Measurements from ENCODE around the gene GPLD1. TPM values are rescaled to one million over a fixed set of nuclear protein-coding genes. Genes with fewer than 3 reads are reported as not detected.

Gene GPLD1
- total and polyA plus RNA-seq, 2 experiments from 2014 or later: 2.8 to 5.0 TPM

DNA sequence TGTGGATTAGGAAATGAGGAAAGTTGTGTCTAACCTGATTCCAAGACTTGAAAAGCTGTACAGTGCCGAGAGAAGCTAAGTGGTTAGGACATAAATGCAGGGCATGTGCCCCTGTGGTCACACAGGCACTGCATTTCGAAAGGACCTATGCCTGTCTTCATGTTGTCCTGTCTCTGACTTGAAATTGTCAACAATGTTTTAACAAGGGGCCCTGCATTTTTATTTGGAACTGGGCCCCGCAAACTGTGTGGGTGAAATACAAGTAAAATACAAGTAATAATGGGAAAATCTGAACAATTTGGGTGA is 47.8 kb downstream of the GPLD1 start:
- no peak for DNase-seq (ENCODE audit: low spot score)
- H3K36me3 ChIP-seq (replicated peaks; ENCODE audit: insufficient read depth, low read depth): no peaks in the 10 kb centered on the region
- no peaks in the 10 kb centered on the region for H4K20me1 ChIP-seq (ENCODE audit: insufficient read depth, poor library complexity, severe bottlenecking)
- no peaks in the 10 kb centered on the region for H3K27me3 ChIP-seq
- H3K27ac ChIP-seq: no peak overlapping the region
- TF ChIP-seq EZH2phosphoT487 (IDR thresholded peaks at IDR 0.05; ENCODE audit: low read depth, severe bottlenecking, unreplicated experiment) (no peak), EZH2 (IDR thresholded peaks at IDR 0.05; ENCODE audit: borderline replicate concordance) (no peak)
- TF ChIP-seq, protein P1, sequence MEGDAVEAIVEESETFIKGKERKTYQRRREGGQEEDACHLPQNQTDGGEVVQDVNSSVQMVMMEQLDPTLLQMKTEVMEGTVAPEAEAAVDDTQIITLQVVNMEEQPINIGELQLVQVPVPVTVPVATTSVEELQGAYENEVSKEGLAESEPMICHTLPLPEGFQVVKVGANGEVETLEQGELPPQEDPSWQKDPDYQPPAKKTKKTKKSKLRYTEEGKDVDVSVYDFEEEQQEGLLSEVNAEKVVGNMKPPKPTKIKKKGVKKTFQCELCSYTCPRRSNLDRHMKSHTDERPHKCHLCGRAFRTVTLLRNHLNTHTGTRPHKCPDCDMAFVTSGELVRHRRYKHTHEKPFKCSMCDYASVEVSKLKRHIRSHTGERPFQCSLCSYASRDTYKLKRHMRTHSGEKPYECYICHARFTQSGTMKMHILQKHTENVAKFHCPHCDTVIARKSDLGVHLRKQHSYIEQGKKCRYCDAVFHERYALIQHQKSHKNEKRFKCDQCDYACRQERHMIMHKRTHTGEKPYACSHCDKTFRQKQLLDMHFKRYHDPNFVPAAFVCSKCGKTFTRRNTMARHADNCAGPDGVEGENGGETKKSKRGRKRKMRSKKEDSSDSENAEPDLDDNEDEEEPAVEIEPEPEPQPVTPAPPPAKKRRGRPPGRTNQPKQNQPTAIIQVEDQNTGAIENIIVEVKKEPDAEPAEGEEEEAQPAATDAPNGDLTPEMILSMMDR (IDR thresholded peaks at IDR 0.05; ENCODE audit: poor library complexity): no peak
- 67% methylated on average over 3 of the region's 3 CpGs for WGBS (ENCODE audit: low lambda C conversion rate, missing lambda C conversion rate)
- H3K4me3 ChIP-seq: no peak overlapping the region
- no peaks in the 10 kb centered on the region for H3K9me3 ChIP-seq (ENCODE audit: low read depth)
- H2AFZ ChIP-seq: no peak overlapping the region
- no peaks in the 10 kb centered on the region for H3K79me2 ChIP-seq
- no peaks in the 10 kb centered on the region for H3K4me1 ChIP-seq (ENCODE audit: insufficient read depth)
- no peaks in the 10 kb centered on the region for H3K9me2 ChIP-seq (replicated peaks; ENCODE audit: insufficient read depth)
- no peak overlapping the region for H3K4me2 ChIP-seq

DNA sequence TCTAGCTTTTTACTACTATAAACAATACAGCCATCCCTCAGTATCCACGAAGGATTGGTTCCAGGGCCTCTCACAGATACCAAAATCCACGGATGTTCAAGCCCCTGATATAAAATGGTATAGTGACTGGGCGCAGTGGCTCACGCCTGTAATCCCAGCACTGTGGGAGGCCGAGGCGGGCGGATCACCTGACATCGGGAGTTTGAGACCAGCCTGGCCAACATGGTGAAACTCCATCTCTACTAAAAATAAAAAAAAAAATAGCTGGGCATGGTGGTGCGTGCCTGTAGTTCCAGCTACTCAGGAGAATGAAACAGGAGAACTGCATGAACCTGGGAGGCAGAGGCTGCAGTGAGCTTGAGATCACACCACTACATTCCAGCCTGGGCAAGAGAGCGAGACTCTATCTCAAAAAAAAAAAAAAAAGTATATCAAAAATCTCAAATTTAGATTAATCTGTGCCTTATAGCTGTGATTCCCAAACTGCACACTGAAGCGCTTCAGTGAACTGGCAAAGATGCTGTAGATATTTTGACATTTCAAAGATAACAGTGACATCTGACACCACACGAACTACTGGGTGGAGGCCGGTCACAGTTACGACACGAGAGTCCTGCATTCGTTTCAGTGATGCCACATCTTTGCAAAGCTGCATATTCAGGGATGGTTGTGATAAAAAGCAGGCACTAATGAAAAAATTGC is 48.3 kb downstream of the GPLD1 start:
- Histone ChIP-seq H2AFZ (no peak overlapping the region), H4K20me1 (ENCODE audit: insufficient read depth, poor library complexity, severe bottlenecking) (no peaks in the 10 kb centered on the region), H3K27ac (no peak overlapping the region), H3K27me3 (no peaks in the 10 kb centered on the region), H3K4me1 (ENCODE audit: insufficient read depth) (no peaks in the 10 kb centered on the region), H3K36me3 (replicated peaks; ENCODE audit: insufficient read depth, low read depth) (no peaks in the 10 kb centered on the region), H3K9me2 (replicated peaks; ENCODE audit: insufficient read depth) (no peaks in the 10 kb centered on the region), H3K4me2 (no peak overlapping the region), H3K79me2 (no peaks in the 10 kb centered on the region), H3K9me3 (ENCODE audit: low read depth) (no peaks in the 10 kb centered on the region), H3K4me3 (no peak overlapping the region)
- no peak for DNase-seq (ENCODE audit: low spot score)
- 70% methylated on average over 16 of the region's 16 CpGs for WGBS (ENCODE audit: low lambda C conversion rate, missing lambda C conversion rate)
- TF ChIP-seq, protein P1 (IDR thresholded peaks at IDR 0.05; ENCODE audit: poor library complexity): no peak
- no peak for TF ChIP-seq EZH2phosphoT487 (IDR thresholded peaks at IDR 0.05; ENCODE audit: low read depth, severe bottlenecking, unreplicated experiment)
- TF ChIP-seq EZH2 (IDR thresholded peaks at IDR 0.05; ENCODE audit: borderline replicate concordance): no peak

DNA sequence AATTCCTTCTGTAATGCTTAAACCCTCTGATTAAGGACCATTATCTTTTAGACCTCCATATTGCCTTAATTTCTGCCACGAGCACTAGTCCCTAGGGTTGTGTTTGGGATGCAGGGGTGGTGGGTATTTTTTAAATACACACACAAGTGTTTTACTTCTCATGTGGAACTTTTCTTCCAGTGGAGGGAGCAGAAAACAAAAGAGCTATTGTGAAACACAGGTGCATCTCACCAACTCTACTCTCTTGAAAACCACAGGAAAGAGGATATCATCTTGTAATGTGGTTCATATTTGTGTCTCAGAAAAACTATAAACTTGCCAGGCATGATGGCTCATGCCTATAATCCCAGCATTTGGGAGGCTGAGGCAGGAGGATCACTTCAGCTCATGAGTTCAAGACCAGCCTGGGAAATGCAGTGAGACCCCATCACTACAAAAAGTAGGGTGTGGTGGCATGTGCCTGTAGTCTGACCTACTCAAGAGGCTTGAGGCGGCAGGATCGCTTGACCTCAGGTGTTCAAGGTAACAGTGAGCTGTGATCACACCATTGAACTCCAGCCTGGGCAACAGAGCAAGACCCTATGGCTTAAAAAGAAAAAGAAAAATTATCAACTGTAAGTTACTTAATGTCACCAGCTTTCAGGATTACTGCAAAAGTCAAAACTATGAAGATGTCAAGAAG is 49.4 kb downstream of the GPLD1 start:
- Histone ChIP-seq H2AFZ (no peak overlapping the region), H3K9me3 (ENCODE audit: low read depth) (no peaks in the 10 kb centered on the region), H3K27ac (no peak overlapping the region), H3K79me2 (no peaks in the 10 kb centered on the region), H3K9me2 (replicated peaks; ENCODE audit: insufficient read depth) (no peaks in the 10 kb centered on the region), H3K4me2 (no peak overlapping the region), H4K20me1 (ENCODE audit: insufficient read depth, poor library complexity, severe bottlenecking) (no peaks in the 10 kb centered on the region), H3K4me3 (no peak overlapping the region), H3K27me3 (no peaks in the 10 kb centered on the region), H3K36me3 (replicated peaks; ENCODE audit: insufficient read depth, low read depth) (no peaks in the 10 kb centered on the region), H3K4me1 (ENCODE audit: insufficient read depth) (no peaks in the 10 kb centered on the region)
- no peak for DNase-seq (ENCODE audit: low spot score)
- TF ChIP-seq, protein P1 (IDR thresholded peaks at IDR 0.05; ENCODE audit: poor library complexity): no peak
- no peak for TF ChIP-seq EZH2 (IDR thresholded peaks at IDR 0.05; ENCODE audit: borderline replicate concordance)
- TF ChIP-seq EZH2phosphoT487 (IDR thresholded peaks at IDR 0.05; ENCODE audit: low read depth, severe bottlenecking, unreplicated experiment): no peak
- WGBS (ENCODE audit: low lambda C conversion rate, missing lambda C conversion rate): 91% methylated on average over 3 of the region's 3 CpGs
